ENCODE results near the gene STEAP3. TPM values are rescaled to one million over a fixed set of nuclear protein-coding genes. Genes with fewer than 3 reads are reported as not detected.
A peak's percentile ranks its signal among the peaks of the same experiment; 100 is the strongest.

The STEAP3 gene
- total RNA-seq, 1 donor from 2014 or later: 24.5 TPM

DNA sequence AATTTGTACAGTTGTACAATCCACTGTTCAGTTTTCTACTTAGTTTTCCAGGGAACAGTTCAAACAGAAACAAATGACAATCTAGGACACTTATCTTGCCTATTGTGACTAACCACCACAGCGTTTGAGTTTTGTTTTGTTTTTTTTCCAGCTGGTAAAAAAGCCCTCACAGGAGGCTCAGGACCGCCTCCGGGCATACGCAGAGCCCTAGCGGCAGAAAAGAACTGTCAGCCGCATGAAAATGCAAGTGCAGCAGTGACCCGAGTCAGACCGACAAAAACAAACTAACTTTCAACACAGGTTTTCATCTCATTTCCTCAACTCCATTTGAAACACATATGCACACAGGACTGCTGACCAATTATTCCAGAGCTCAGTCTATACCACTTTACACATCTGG lies 68.6 kb downstream of the STEAP3 start:
- DNase-seq (ENCODE audit: low read depth): peak; percentile 49

DNA sequence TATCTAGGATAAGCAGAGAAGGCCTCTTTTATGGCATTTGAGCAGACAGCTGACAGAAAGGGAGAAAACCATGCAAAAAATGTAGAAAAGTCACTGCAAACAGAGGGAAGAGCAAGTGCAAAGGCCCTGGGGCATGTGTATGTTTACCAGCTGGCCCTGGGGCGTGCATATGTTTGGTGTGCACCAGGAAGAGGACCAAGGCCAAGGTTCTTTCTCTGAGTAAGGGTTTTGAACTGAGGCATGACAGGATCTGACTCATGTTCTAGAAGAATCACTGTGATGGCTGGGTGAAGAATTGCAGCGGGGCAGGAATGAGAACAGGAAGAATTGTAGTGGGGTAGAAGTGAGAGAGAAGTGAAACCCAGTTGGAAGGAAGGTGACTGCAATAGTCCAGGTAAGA lies 69.6 kb downstream of the STEAP3 start:
- peak; percentile 27 for DNase-seq (ENCODE audit: low read depth)

DNA sequence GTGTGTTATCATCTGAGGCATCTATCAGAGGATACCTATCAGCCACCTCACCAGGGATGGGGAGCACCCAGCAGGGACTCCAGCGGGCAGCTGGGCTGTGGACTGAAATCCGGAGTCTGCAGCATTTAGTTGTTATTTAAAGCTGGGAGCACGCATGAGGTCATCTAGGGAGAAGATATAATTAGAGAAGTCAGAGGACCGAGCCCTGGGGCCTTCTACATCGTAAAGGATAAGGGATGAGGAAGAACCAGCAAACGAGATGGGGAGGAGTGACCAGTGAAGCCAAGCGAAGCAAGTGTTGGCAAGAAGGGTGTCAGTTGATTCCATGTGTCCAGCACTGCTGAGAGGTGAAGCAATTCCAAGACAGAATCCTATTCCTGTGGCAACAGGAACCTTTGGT lies 70.3 kb downstream of the STEAP3 start:
- DNase-seq (ENCODE audit: low read depth): no peak

DNA sequence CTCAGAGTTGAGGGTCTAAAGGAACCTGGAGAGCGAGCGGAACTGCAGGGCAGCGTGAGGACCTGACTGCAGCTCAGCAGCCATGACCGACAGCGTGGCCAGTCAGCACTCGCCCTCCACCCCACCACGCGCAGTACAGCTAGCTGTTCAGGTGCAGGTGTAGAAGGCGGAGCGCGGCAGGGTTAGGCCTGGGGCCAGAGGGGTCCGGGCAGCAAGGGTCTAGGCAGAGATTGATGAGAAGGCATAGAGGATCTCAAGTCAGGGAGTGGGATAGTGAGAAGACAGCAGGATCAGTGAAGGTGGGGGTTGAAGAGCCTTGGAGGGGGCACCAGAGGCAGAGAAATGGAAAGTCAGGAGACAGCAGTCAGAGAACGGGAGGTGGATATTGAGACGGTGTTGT lies 71.0 kb downstream of the STEAP3 start:
- no peak for DNase-seq (ENCODE audit: low read depth)

DNA sequence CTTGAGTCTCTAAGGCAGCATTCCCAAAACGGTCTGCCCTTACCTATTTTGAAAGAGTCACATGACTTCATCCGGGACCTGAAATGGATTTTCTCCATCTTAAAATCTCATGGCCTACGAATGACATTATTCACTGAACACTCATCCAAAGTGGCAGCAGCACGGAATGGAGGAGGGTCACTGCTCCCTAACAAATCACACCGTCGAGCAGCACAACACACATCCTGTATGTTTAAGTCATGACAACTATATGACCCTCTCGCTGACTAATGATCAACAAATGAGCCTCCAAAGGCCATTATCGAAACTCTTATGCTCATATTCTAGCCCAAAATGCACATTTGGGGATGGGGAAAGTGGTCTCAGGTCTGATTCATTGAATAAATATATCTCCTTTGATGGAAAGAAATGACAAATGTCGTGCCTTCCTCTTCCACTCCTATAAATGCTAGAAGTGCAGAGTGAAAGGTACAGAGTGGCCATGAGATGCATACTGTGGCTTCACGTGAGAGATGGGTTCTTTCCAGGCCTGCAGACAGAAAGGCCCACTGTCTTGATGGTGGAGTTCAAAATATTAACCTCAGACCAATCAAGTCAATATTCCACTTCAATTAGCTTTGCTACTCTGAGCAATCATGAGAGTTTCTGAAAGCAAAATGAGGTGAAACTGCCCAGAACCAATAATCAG lies 72.2 kb downstream of the STEAP3 start:
- DNase-seq (ENCODE audit: low read depth): no peak

DNA sequence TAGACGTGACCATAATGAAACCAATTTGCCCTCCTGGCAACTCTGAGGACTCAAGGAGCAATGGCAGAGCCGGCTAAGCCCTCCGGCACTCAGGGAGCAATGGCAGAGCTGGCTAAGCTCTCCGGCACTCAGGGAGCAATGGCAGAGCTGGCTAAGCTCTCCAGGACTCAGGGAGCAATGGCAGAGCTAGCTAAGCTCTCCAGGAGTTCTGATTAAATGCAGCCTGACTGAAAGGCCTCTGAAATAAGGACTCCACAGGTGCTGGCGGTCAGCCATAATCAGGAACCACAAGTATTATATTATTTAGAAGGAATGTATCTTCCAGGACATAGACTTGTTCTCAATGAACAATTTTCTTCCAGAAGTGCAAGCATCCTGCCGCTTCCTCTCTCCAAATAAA lies 77.8 kb downstream of the STEAP3 start:
- no peak for DNase-seq (ENCODE audit: low read depth)

DNA sequence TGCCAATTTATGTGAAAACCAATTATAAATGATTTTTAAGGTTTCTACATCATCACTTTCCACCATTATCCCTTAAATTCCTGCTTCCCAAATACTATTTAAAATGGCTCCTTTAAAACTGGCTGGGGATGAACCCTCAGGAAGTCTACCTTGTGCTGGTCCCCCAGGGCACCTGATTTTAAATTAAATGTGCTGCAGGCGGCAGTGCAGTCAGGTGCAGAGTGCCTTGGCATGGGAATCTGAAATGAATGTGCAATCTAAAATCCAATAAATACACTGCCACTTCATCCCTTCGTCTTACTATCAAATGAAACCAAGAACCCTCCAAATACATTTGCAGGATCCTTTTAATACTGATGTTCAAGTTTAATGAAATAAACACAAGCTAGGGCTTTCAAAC lies 81.2 kb downstream of the STEAP3 start:
- DNase-seq (ENCODE audit: low read depth): no peak

DNA sequence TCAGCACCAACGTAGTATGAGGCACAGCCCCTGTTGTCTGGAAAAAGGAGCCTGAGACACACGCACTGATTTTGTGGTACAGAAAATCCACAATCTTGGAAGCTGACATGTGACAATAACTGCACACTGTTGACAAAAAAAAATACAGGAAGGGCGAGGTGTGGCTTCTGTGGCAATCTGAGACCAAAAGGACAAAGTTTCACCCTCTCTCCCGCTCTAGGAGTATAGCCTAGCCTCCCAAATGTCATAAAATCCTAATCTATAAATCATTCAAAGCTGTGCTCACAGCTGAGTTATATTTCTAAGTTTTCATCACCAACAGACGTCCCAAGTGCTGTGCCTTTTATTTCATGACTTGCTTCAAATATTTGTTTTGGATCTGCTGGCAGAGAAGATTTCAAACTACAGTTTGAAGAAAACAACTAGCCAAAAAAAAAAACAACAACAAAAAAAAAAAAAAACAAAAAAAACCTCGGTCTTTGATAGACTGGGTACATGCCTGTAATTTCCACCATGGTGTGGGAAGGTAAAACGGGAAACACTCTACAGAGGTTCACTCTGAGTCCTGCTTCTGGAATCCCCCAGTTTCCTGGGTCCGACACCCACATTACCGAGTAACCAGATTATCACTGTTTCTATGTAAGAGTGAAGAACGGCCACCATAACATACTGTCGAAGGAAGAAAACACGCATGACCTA lies 82.0 kb downstream of the STEAP3 start:
- no peak for DNase-seq (ENCODE audit: low read depth)

DNA sequence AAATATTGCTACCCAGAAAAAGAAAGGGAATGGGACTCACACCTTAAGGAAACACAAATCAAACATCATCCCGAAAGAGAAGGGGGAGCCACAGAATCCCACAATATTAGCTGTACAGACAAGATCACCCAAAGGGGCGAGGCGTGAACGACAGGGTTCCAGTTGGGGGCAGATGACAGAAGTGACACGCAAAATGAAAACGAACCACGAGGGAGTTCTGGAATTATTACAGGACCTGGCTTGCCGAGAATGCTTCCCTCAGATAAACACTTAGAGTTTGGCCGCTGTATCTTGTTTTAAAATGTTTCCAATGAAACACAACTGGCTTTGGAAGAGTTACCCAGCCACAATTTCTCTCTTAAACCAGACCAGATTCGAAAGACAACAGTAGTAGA lies 82.6 kb downstream of the STEAP3 start:
- no peak for DNase-seq (ENCODE audit: low read depth)

DNA sequence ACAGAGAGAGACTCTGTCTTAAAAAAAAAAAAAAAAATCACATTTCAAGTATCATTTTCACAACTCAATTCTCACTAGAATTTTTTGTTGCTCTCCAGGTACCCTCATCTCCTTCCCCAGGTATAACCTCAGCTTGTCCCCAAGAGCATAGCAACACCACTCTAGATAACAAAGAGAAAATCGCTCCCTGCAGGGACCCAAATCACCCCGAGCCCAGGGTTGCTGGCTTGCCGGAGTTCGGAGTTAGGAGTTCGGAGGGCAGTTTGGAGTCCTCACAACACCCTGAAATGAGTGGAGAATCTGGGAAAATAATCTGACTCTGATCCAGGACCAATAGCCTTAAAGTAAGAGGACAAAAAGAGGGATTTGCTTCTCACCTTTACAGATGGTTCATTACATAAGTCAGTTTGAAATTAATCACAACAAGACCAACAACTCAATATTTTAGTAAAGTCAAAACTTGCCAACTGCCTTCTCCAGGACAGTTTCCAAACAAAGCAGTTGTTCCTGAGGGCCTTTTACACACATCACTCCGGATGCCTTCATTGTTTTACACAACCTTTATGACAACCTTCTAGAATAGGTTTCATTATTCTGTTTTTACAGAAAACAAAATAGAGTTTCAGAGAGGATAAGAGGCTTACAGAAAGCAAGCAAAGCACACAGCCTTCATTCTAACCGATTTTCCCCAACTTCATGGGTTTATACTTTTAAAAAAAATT lies 83.9 kb downstream of the STEAP3 start:
- no peak for DNase-seq (ENCODE audit: low read depth)

DNA sequence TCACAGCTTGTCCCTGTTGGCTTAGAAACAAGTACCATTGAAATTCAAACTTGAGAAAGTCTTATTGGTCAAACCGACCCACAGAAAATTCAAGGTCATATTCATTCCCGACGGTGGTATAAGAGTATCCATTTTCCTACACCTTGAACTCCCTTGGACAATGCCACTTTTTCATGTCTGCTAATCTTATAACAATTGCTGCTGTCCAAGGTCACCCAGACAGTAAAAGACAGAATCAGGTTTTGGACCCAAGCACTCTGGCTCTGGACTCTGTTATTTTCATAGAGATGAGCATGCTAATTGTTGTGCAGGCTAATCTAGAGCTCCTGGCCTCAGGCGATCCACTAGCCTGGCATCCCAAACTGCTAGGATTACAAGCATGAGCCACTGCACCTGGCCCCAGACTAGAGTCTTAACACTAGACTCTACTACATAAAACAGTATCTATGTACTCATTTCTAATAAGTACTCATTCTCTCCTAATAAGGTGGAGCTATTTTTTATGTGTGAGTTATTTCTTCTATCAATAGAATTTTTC lies 85.2 kb downstream of the STEAP3 start:
- no peak for DNase-seq (ENCODE audit: low read depth)

DNA sequence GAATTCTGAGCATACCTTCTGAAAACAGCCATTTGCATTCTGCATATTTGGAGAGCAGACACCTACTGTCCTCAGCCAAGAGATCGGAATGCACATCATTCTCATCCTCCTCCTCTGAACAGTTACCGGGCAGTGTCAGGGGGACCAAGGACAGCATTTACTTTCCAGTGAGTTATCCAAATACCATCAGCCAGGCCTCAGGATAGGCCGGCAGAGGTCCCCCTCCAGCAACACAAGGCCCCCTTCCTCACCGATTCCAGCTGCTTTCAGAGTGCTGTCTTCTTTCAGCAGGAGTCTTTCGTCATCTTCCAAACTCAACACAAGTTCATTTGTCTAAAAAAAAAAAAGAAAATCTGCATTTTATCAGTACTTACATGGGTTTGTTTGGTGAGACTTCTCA lies 87.7 kb downstream of the STEAP3 start:
- DNase-seq (ENCODE audit: low read depth): no peak

DNA sequence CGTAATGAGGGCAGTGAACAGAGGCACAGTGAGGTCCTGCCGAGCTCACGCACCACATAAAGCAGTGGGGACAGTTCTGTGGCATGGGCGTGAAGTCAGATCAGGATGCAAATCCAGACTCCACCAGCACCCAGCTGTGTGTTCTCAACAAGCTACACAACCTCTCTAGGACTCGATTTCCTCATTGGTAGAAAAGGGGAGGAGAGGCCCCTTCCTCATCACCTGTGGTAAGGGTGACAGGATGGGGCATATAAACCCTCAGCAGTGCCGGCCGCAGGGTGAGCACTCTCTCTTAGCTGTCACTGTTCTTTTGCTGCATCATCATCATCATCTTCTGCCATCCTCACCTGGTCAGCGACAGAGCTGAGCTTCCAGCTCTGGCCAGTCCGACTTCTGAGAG lies 88.2 kb downstream of the STEAP3 start:
- no peak for DNase-seq (ENCODE audit: low read depth)

Other genes with a start within 250 kb of the STEAP3 start
- gene C1QL2, start 65.1 kb upstream of the STEAP3 start, total RNA-seq: not detected in 2 replicates
- 5.9 and 7.5 TPM in 2 replicates for gene C2orf76, start 143.0 kb downstream of the STEAP3 start, total RNA-seq
- 103 and 126 TPM in 2 replicates for gene DBI, start 143.1 kb downstream of the STEAP3 start, total RNA-seq
- 0.69 and 11.4 TPM in 2 replicates for gene TMEM37, start 208.0 kb downstream of the STEAP3 start, total RNA-seq